ENCODE measurements around the gene HES5. TPM values are rescaled to one million over a fixed set of nuclear protein-coding genes. Genes with fewer than 3 reads are reported as not detected.

Gene HES5
- total and polyA plus RNA-seq, 10 of the 15 experiments (the other 5 are each of a cell fraction or from before 2014, with no cell fraction given) = 0.12 to 0.15 TPM; not detected in 8

DNA sequence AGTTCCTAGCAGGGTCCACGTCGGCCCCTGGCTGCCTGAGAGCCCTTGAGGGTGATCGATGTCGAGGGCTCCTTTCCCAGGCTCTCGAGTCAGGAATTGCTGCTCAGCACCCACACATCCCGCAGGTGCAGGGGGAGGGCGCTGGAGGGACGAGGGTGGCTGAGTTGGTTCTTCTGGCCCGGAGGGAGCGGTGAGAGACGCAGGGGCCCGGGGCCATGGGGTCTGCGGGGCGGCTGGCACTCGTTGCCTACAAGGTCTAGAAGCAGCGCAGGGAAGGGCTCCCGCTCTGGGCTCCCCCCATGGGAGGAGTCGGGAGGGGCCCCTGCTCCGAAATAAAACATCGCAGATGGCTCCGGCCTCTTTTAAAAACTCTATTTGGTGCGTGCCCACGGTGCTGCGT lies 21.9 kb downstream of the HES5 start:
- Histone ChIP-seq H3K27me3 (replicated peaks in 1 of 2; ENCODE audit: control insufficient read depth in 2 of 2, insufficient read depth in 2 of 2, low read length in 1 of 2) (no peaks in the 10 kb centered on the region), H3K9me3 (replicated peaks; ENCODE audit: control insufficient read depth, insufficient read depth, low read length) (no peaks in the 10 kb centered on the region), H4K20me1 (ENCODE audit: control insufficient read depth, insufficient read depth) (no peaks in the 10 kb centered on the region; the same call in 1 of the 2 replicates), H3K4me3 (no peak overlapping the region), H3K79me2 (ENCODE audit: control insufficient read depth, insufficient read depth, low read length) (no peaks in the 10 kb centered on the region), H3K27ac (ENCODE audit: control insufficient read depth, insufficient read depth) (no peak overlapping the region), H3K4me2 (ENCODE audit: control insufficient read depth, insufficient read depth) (no peak overlapping the region), H3K4me1 (ENCODE audit: control insufficient read depth, insufficient read depth, low read length) (no peaks in the 10 kb centered on the region), H3K36me3 (ENCODE audit: control insufficient read depth in 2 of 2, insufficient read depth in 2 of 2, low read length in 1 of 2) (peaks cover 2 to 27% of the 10 kb centered on the region in 2 experiments), H3K9ac (ENCODE audit: control insufficient read depth, insufficient read depth, low read length) (no peak overlapping the region), H2AFZ (ENCODE audit: control insufficient read depth, low read depth, low read length) (no peak overlapping the region)
- in situ Hi-C loops (cut with MboI) = no loop called here
- ATAC-seq (no peak), DNase-seq (ENCODE audit: low read depth, low spot score) (no peak), FAIRE-seq (no peak)
- ChIA-PET SMC1A (ENCODE audit: uncharacterized antibody, unreplicated experiment) (no interaction called here), RAD21 (ENCODE audit: unreplicated experiment) (no interaction called here), CTCF (no interaction called here), POLR2A (no interaction called here)
- intact Hi-C loops (cut with micrococcal nuclease; ENCODE audit: unreplicated experiment) = no loop called here
- no TSS peak for BruUV-seq (replicated peaks)
- 87% methylated on average over 23 of the region's 24 CpGs for WGBS (ENCODE audit: insufficient coverage, insufficient replicate concordance, low lambda C conversion rate, missing lambda C conversion rate)
- TF ChIP-seq HCFC1 (IDR thresholded peaks at IDR 0.05; ENCODE audit: low read length) (no peak), SMARCA5 (IDR thresholded peaks at IDR 0.05) (no peak), IRF4 (IDR thresholded peaks at IDR 0.05; ENCODE audit: low read depth, low read length) (no peak), CREB1 (IDR thresholded peaks at IDR 0.05; ENCODE audit: low read depth) (no peak), SRF (IDR thresholded peaks at IDR 0.05; ENCODE audit: low read depth in 2 of 2, low read length in 2 of 2) (no peak), GABPA (IDR thresholded peaks at IDR 0.05; ENCODE audit: low read depth) (no peak), CEBPB (IDR thresholded peaks at IDR 0.05; ENCODE audit: borderline replicate concordance in 1 of 2, low read depth in 2 of 2, low read length in 2 of 2) (no peak), ASH2L (IDR thresholded peaks at IDR 0.05; ENCODE audit: borderline replicate concordance, low read depth) (no peak), EP300 (IDR thresholded peaks at IDR 0.05; ENCODE audit: borderline replicate concordance in 1 of 2, control insufficient read depth in 1 of 2, low read depth in 2 of 2, low read length in 2 of 2) (no peak), NR2F1 (conservative IDR thresholded peaks at IDR 0.05) (no peak), FOXM1 (IDR thresholded peaks at IDR 0.05; ENCODE audit: low read depth, low read length) (no peak), CHD1 (IDR thresholded peaks at IDR 0.05; ENCODE audit: low read depth, low read length) (no peak)
- TF ChIP-seq, protein P1, sequence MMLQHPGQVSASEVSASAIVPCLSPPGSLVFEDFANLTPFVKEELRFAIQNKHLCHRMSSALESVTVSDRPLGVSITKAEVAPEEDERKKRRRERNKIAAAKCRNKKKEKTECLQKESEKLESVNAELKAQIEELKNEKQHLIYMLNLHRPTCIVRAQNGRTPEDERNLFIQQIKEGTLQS (IDR thresholded peaks at IDR 0.05; ENCODE audit: borderline replicate concordance, extremely low read depth, low read depth, low read length) = no peak
- TF ChIP-seq, protein P2, sequence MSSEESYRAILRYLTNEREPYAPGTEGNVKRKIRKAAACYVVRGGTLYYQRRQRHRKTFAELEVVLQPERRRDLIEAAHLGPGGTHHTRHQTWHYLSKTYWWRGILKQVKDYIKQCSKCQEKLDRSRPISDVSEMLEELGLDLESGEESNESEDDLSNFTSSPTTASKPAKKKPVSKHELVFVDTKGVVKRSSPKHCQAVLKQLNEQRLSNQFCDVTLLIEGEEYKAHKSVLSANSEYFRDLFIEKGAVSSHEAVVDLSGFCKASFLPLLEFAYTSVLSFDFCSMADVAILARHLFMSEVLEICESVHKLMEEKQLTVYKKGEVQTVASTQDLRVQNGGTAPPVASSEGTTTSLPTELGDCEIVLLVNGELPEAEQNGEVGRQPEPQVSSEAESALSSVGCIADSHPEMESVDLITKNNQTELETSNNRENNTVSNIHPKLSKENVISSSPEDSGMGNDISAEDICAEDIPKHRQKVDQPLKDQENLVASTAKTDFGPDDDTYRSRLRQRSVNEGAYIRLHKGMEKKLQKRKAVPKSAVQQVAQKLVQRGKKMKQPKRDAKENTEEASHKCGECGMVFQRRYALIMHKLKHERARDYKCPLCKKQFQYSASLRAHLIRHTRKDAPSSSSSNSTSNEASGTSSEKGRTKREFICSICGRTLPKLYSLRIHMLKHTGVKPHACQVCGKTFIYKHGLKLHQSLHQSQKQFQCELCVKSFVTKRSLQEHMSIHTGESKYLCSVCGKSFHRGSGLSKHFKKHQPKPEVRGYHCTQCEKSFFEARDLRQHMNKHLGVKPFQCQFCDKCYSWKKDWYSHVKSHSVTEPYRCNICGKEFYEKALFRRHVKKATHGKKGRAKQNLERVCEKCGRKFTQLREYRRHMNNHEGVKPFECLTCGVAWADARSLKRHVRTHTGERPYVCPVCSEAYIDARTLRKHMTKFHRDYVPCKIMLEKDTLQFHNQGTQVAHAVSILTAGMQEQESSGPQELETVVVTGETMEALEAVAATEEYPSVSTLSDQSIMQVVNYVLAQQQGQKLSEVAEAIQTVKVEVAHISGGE (CRISPR knock-in tag; IDR thresholded peaks at IDR 0.05) = no peak
- TF ChIP-seq, protein P3, sequence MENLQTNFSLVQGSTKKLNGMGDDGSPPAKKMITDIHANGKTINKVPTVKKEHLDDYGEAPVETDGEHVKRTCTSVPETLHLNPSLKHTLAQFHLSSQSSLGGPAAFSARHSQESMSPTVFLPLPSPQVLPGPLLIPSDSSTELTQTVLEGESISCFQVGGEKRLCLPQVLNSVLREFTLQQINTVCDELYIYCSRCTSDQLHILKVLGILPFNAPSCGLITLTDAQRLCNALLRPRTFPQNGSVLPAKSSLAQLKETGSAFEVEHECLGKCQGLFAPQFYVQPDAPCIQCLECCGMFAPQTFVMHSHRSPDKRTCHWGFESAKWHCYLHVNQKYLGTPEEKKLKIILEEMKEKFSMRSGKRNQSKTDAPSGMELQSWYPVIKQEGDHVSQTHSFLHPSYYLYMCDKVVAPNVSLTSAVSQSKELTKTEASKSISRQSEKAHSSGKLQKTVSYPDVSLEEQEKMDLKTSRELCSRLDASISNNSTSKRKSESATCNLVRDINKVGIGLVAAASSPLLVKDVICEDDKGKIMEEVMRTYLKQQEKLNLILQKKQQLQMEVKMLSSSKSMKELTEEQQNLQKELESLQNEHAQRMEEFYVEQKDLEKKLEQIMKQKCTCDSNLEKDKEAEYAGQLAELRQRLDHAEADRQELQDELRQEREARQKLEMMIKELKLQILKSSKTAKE (IDR thresholded peaks at IDR 0.05; ENCODE audit: low read depth, poor library complexity, severe bottlenecking) = no peak
- TF ChIP-seq, protein P4, sequence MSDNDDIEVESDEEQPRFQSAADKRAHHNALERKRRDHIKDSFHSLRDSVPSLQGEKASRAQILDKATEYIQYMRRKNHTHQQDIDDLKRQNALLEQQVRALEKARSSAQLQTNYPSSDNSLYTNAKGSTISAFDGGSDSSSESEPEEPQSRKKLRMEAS (IDR thresholded peaks at IDR 0.05; ENCODE audit: low read depth, low read length) = no peak
- TF ChIP-seq, protein P5, sequence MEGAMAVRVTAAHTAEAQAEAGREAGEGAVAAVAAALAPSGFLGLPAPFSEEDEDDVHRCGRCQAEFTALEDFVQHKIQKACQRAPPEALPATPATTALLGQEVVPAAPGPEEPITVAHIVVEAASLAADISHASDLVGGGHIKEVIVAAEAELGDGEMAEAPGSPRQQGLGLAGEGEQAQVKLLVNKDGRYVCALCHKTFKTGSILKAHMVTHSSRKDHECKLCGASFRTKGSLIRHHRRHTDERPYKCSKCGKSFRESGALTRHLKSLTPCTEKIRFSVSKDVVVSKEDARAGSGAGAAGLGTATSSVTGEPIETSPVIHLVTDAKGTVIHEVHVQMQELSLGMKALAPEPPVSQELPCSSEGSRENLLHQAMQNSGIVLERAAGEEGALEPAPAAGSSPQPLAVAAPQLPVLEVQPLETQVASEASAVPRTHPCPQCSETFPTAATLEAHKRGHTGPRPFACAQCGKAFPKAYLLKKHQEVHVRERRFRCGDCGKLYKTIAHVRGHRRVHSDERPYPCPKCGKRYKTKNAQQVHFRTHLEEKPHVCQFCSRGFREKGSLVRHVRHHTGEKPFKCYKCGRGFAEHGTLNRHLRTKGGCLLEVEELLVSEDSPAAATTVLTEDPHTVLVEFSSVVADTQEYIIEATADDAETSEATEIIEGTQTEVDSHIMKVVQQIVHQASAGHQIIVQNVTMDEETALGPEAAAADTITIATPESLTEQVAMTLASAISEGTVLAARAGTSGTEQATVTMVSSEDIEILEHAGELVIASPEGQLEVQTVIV (IDR thresholded peaks at IDR 0.05; ENCODE audit: borderline replicate concordance, partially characterized antibody) = no peak
